HG02884 (cell line): ENCODE results near the gene IGFL4.

Source experiments
- ATAC-seq: cut with Tn5 transposase; IDR thresholded peaks from one replicate; pipeline ENCODE4 v1.9.1; 2021; ENCODE audit warnings: mild to moderate bottlenecking, moderate library complexity; ENCODE audit not compliant: unreplicated experiment

Gene IGFL4

DNA sequence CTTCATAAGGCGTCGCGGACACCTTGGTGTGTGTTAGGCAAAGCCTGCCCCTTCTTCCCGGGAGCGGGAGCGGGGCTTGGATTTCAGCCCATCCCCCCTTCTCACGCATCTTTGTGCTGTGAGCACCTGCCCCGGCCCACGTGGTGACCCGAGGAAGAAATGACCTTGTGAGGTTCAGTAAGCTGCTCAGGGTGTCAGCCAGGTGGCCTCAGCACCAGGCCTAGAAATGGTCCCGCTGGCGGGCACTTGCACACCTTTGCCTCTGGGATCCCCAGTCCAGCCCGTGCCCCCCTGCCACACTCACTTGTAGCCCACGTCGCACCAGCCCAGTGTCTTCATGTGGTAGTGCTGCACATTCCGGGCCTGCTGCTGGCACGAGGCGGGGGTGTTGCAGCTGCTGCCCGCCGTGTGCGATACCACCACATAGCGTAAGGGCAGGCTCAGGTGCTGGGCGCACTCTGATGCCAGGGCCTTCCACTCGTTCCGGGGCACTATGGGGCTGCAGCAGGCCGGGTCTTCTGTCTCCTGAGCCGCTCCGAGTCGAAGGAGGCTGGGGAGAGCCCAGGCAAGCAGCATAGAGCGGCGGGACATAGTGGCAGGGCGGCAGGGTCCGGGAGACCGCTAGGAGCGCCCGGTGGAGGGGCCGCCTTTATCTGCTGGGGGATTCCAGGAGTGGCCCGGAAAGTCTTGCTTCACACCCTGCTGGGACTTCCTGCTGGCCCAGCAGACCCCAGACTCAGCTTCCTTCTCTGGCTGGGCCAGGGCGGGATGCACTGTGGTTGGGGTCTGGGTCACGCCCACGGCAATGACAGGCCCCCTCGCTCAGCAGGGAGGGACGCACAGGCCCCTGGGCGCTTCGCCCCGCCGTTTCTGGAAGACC lies 18.1 kb downstream of the IGFL4 start, which contains the start of gene PGLYRP1:
TSS of gene PGLYRP1 (minus strand) at position 623 of the 880 bp plus-strand sequence. CDS start at position 591, 32 bp downstream.
- ATAC-seq, result no peak

DNA sequence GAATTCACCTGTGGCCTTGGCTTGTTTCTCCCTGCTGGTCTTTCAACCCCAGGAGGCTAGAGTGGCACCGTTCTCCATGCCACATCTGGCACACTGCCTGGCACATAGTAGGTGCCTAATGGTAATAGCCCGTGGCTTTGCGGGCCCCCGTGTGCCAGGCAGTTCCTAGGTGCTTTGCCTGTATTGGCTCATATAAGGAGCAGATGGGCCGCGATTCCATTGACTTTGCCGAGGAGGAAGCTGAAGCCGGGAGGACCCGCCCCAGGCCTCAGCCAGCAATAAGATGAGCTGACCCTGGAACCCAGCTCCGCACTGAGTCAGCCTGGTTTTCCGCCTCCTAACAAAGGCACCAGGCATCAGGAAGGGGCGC lies 18.8 kb downstream of the IGFL4 start:
- ATAC-seq, result no peak

DNA sequence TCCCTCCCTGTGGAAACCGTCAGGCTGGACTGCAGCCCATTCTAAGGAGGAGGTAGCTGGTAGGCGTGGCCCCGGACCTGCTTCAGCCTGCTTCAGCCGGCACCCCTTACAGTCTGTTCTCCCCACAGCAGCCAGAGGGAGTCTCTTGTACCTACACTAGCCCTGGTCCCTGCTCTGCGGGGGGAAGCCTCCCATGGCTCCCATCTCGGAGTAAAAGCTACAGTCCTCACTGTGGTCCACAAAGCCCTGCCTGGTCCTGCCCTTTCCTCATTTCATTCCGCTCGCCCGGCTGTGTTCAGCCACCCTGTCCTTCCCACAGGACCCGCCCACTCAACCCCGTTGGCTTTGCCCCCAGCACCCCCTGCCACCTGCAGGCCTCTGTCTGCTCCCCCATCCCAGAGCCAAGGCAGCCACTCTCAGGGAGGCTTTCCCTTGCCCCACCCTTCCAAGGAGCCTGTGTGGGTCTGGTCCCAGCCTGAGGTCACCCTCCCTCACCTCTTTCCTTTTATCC lies 19.2 kb downstream of the IGFL4 start:
- ATAC-seq, result no peak

DNA sequence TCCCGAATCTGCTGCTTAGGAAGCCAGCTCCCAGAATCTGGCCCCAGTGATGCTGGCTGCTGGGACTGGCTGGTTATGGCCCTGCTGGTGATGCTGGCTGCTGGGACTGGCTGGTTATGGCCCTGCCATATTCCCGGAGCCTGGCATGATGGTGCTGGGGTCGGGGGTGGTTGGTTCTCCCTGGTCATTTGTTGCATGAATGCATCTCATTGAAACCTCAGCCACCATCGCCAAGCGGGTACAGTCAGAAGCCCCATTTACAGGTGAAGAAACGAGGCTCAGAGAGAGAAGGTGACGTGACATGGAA lies 20.0 kb downstream of the IGFL4 start:
- ATAC-seq, result no peak

DNA sequence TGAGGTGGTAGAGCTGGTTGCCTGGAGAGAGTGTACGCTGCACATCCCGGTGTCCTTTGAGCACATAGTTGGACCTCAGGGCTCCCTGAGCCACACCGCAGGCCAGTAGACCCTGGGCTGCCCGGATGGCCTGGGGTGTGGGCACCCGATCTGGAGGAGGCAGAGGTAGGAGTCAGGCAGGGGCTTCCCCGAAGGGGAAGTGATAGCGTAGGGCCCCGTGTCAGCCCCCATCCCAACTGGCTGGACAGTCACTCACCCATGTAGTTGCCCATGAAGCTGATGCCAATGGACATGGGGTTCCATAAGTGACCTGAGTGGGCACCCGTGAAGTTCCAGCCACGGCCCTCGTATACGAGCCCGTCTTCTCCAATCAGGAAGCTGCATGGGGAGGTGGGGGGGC lies 21.5 kb downstream of the IGFL4 start:
- no peak for ATAC-seq

DNA sequence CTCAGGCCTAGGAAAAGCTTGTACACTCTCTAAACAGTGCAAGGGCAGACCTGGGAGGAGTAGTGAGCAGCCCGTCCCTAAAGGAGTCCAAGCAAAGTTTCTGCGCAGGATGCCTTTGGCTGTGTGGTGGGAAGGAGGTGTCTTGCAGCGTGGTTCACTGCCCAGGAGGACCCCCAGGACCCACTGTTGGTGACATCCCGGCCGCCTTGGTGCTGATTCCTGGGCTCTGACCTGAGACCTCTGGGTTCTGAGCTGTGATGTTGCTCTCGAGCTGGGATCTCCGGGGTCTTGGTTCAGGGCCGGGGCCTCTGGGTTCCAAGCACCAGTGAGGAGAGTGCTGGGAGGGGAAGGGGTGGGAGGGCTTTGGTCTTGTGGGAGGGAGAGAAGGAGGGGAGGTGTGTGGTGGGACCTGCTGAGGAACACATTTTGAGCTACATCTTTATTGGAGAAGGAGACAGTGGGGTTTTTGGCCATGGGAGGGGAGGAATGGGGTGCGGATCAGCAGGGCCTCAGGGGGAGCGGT lies 22.0 kb downstream of the IGFL4 start:
- no peak for ATAC-seq

DNA sequence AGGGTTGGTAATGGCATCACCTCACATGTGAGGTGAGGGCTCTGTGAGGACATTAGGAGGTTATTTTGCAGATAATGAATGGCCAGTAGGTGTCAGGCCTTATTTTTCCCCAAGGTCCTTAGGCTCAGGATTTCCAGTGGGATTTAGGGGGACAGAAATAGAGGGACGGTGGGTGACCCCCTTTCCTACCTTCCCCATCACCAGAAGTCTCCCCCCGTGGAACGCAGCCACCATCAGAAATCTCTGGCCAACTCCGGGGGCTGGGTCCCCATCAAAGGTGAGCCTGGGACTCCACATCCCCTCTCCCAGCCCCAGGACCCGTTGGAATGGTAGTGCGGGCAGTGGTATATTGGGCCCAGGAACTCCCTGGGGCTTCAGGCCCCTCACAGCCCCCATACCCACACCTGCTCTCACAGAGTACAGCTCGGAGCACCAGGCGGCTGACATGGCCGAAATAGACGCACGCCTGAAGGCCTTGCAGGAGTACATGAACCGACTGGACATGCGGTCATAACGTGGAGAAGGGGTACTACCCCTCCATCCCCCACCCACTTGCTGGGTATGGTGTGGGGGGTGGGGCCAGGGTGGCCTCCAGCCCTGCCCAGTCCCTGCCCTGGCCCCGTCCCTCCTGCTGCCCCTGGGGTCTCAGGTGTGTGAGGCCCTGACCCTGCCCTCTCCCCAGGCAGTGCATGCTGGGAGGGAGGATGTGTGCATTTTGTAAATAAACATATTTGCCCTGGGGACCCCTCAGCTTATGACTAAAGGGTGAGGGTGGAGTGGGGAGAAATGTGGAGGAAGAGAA lies 22.7 kb downstream of the IGFL4 start:
- ATAC-seq, result no peak

DNA sequence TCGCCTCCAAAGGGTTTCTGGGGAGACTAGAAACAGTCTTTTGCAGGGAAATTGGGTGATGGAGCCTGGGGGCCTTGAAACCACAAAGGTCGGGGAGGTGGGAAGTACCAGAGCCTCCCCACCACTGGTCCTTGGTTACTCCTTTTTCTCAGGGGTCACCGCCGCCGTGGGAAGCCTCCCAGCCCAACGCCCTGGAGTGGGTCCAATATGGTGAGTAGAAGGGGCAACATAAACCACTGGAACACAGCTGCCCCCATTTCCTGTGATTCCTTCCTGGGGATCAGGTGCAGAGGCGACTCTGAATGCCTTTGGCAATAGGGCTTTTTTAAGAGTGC lies 23.7 kb downstream of the IGFL4 start:
- ATAC-seq, result no peak

DNA sequence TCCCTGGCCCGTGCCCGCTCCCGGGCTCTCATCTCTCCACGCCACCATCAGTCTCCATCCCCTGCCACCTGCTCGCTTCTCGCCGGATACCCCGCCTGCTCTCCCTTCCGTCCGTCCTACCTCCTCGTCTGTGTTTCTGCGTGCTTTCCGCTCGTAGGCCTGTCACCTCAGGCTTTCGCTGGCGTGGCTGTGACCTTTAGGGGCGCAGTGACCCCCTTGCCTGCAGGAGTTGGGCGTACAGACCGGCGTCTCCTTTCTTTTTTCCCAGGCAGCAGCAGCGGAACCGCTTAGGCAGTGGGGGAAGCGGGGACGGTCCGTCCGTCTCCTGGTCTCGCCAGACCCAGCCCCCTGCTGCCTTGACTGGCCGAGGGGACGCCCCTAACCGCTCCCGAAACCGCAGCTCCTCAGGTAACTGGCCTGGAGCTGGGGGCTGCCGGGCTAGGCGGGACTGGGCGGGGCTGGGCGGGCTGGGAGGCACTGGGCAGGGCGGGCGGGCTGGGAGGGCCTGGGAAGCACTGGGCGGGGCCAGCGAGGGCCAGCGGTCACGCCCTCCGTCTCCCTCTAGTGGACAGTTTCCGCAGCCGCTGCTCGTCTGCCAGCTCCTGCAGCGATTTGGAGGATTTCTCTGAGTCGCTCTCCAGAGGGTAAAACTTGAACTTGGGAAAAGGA lies 24.2 kb downstream of the IGFL4 start:
- no peak for ATAC-seq

DNA sequence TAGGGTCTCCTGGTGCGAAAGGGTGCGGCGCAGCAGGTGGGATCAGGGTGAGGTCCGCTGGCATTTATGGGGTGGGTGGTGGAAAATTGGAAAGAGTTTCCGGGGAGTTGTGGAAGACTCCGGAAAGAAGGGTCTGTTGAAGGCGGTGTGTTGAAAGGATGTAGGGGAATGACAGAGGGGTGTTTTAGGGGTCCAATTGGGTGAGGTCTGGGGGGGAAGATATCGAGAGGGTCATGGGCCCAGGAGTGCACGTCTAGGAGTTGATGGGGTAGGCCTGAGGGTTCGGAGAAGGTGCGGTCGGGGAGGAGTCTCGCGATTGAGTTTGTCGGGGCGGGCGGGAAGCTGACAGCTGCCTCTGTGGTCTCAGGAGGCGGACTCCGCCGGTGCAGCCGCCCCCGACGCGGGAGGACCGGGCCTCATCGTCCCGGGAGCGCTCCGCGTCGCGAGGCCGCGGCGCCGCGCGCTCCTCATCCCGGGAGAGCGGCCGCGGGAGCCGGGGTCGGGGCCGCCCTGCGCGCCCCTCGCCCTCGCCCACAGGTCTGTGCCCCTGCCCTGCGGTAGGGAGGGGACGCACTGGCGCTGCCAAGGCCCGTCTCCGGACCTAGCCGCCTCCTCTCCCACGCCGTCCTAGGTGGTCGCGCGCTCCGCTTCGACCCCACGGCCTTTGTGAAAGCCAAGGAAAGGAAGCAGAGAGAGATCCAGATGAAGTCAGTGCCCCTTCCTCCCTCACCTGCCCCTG lies 24.9 kb downstream of the IGFL4 start:
- no peak for ATAC-seq

DNA sequence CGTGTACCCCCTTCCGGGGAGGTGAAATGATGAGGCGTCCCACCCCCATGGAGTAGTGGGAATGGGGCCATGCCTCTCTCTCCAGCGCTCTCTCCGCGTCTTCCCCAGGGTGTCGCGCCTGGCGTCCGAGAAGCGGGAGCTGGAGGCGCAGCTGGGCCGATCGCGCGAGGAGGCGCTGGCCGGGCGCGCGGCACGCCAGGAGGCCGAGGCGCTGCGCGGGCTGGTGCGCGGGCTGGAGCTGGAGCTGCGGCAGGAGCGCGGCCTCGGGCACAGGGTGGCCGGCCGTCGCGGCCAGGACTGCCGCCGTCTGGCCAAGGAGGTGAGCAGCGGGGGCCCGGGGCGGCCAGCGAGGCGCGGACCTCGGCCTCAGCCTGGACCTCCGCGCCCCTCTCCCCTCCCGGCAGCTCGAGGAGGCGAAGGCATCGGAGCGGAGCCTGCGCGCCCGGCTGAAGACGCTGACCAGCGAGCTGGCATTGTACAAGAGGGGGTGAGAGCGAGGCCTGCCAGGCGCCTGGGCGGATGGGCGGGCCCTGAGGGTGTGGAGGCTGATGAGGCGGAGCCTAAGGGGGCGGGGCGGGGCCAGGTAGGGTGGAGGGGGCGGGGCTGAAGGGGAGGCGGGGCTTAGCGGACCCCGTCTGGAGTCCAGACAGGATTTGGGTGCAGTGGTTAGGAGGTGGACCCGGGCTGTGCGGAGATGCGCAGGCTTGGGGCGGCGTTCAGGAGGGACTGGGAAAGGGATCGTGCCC lies 25.7 kb downstream of the IGFL4 start:
- no peak for ATAC-seq

DNA sequence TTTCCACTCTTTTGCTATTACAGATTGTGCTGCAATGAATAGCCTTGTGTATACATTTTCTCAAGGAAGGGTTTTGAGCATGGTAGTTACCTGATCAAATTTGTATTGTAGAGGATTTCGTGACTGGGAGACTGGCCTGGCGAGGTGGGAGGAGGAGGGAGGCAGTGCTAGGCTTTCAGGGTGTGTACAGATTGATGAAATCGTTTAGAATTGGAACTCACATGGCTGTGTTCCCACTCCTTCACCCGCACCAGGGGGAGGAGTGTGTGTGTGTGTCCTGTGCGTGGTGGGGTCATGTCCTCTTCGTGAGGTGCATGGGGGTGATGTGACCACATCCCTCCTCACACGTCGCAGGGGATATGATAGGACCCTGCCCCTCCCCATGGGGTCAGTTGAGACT lies 26.3 kb downstream of the IGFL4 start:
- ATAC-seq, result no peak

DNA sequence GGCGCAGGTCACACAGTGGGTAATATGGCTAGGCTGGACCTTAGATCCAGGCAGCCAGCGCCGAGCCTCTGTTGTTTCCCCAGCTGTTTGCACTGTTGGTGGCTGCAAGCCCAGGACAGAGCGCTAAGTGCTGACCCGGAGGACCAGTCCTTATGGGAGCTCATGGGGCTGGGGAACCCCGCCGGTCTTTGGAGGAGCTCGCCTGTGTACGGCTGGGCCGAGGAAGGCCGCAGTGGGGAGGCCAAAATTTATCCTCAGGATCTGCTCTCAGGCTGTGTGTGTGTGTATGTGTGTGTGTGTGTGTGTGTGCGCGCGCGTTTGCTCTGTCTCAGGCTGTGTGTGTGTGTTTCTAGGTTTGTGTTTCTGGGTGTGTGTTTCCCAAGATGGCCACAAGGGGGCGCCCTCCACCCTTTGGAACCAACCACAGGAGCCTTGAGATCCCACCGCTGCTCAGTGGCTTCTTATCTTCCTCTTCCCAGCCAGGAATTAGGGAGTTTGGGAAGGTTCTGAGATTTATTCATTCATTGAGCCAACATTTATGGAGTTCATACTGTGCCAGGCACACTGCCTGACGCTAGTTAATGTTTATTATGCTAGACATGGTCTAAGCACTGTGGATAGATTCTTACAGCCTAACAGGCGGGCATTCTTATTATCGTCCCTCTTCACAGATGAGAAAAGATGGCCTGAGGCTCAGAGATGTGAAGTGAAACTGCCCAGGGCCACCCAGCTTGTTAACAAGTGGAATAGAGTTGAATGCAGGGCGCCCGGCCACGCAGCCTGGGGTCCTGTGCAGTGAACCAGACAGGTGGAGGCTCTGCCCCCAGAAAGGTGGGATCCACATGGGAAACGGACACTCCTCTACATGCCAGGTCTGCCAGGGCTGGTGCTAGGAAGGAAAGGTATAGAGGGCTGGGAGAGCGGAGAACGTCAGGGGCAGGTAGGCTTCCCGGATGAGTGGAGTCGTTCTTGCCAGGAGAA lies 31.0 kb downstream of the IGFL4 start:
- ATAC-seq, result no peak

DNA sequence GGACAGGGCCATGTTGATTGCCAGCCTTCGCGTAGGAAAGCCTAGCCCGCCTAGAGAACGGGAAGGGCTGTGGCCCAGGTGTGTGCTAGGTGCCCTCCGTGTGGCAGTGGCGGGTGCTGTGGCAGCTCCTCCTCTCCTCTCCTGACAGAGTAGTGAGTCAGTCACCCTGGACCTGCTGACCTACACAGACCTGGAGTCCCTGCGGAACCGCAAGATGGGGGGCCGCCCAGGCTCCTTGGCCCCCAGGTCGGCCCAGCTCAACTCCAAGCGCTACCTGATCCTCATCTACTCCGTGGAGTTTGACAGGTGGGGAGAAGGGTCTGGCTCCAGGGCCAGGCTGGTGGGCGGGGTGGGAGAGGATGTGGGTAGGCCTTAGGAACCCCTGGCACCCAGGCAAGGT lies 34.4 kb downstream of the IGFL4 start:
- no peak for ATAC-seq

DNA sequence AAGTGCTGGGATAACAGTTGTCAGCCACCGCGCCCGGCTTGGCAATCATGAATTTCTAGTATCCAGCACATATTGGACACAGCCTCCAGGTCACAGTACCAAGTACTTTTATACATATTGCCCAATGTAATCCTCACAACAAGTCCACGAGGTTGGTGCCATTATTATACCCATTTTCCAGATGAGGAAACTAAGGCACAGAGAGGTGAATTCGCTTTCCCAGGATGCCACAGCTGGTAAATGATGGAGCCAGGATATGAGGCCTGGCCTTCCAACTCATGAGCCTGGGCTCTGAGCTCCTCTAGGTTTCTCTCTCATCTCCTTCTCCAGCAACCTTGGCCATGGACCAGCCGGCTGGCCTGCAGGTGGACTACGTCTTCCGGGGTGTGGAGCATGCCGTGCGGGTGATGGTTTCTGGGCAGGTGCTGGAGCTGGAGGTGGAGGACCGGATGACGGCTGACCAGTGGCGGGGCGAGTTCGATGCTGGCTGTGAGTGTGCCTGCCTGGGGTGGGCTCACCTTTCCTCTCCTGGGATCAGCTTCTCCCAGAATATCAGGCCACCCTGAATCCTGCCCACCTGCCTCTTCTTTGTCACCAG lies 38.0 kb downstream of the IGFL4 start:
- no peak for ATAC-seq

DNA sequence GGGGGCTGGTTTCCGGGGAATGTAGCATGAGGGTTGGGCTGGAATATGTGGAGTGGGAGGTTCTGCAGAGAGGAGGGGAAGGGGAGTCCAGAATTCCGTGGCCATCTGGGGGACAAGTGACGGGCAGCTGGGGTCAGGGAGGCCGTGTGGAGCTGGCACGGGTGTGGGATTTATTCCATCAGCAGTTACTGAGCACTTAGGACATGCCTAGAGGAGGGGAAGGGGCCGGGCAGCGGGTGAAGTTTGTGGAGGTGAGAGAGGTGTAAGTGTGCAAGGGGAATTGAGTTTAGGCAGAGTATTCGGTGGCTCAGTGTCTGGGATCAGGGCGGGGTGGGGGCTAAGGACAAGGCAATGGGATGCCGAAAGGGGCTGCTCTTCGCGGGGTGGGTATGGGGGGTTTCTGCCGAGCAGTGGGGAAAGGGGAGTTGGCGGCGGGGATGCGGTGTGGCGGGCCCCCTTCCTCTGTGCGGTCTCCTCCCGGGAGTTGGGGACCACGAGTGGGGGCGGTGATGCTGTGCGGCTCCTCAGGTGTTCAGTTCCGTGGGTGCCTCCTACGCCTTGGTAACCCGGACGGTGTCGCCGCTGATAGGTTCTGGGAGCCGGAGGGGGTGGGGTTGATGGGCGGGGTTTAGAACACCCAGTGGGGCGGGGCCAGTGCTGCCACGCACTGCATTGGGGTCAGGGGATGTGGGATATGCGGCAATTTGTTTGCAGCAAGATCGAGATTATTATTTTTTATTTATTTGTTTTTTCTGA lies 40.1 kb downstream of the IGFL4 start:
- no peak for ATAC-seq

DNA sequence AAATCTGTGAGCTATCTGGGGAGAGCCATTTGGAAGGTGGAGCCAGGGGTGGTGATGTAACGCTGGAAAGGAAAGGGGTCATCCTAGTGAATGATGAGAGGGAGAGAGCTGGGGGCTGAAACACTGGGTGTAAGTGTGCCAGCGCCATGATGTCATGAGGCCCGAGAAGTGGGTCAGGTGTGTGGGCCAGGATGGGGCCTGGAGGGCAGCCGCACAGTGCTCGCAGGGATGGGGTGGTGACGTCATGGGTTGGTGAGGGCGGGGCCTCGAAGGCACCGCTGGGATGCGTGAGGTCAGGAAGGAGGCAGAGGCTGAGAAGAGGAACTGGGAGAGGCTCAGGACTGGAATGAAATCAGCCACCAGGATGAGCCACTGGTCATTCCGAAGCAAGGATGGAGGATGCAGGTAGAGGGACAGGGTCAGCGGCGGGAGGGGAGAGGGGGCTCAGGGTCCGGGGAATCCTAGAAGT lies 41.1 kb downstream of the IGFL4 start:
- ATAC-seq, result no peak

DNA sequence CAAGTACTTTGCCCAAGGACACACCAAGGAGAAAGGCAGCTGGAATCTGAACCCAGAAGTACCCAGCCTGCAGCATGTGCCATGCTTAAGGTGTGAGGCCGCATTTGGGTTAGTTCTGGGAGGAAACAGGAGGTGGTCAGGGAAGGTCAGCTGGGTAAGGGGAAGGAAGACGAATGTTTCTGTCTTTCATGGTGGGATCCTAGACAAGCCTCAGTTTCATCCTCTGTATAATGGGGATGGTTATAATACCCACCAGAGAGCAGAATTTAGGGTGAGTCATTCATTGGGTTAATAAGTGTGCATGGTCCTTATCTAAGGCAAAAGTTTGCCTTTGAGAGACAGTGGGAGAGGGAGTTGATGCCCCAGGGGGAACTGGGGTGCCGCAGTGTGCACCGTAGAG lies 42.0 kb downstream of the IGFL4 start:
- ATAC-seq, result no peak
